Measurements from ENCODE around the gene SREBF1. TPM values are rescaled to one million over a fixed set of nuclear protein-coding genes. Genes with fewer than 3 reads are reported as not detected.

Gene SREBF1
- total and polyA plus RNA-seq, 10 of the 15 experiments (the other 5 are each of a cell fraction or from before 2014, with no cell fraction given) = 1.4 to 84.6 (median 20.4) TPM

GRCh38 chr17:17762744-17763105 is 74.1 kb downstream of the SREBF1 start:
- no peak overlapping the region for H3K4me3 ChIP-seq
- no peak overlapping the region for H2AFZ ChIP-seq (ENCODE audit: control insufficient read depth, low read depth, low read length)
- no peak overlapping the region for H3K27ac ChIP-seq (ENCODE audit: control insufficient read depth, insufficient read depth)
- no TSS peak for BruUV-seq (replicated peaks)
- FAIRE-seq (no peak), ATAC-seq (no peak), DNase-seq (ENCODE audit: low read depth, low spot score) (no peak)
- ChIA-PET POLR2A (interaction anchor here (0.6 kb wide), 1 partner anchor 382 kb away, joined by 6 read pairs; no protein-coding TSS in a partner anchor), RAD21 (ENCODE audit: unreplicated experiment) (interaction anchor here (1.0 kb wide), 1 partner anchor 21 kb away, joined by 3 read pairs; no protein-coding TSS in a partner anchor), CTCF (no interaction called here), SMC1A (ENCODE audit: uncharacterized antibody, unreplicated experiment) (interaction anchor here (1.1 to 1.2 kb wide), 2 partner anchors 79 to 84 kb away, joined by 3 read pairs; no protein-coding TSS in a partner anchor)
- H3K79me2 ChIP-seq (ENCODE audit: control insufficient read depth, insufficient read depth, low read length) = peaks cover 1% of the 10 kb centered on the region; the same call in 1 of the 2 replicates
- peaks cover 0 to 13% of the 10 kb centered on the region in 2 experiments; a peak in 2 of 4 replicates for H3K36me3 ChIP-seq (ENCODE audit: control insufficient read depth in 2 of 2, insufficient read depth in 2 of 2, low read length in 1 of 2)
- intact Hi-C loops (cut with micrococcal nuclease; ENCODE audit: unreplicated experiment) (no loop called here), in situ Hi-C loops (cut with MboI) (no loop called here)
- WGBS (ENCODE audit: insufficient coverage, insufficient replicate concordance, low lambda C conversion rate, missing lambda C conversion rate) = 96% methylated on average over 5 of the region's 5 CpGs
- no peak for TF ChIP-seq IKZF2 (IDR thresholded peaks at IDR 0.05)
- no peak for TF ChIP-seq CBX3 (IDR thresholded peaks at IDR 0.05; ENCODE audit: borderline replicate concordance, low read depth)
- TF ChIP-seq IRF5 (IDR thresholded peaks at IDR 0.05; ENCODE audit: borderline replicate concordance) = no peak
- no peaks in the 10 kb centered on the region for H3K9me3 ChIP-seq (replicated peaks; ENCODE audit: control insufficient read depth, insufficient read depth, low read length)
- peaks cover 21% of the 10 kb centered on the region for H3K4me1 ChIP-seq (ENCODE audit: control insufficient read depth, insufficient read depth, low read length)
- no peaks in the 10 kb centered on the region; the same call in 1 of the 2 replicates for H4K20me1 ChIP-seq (ENCODE audit: control insufficient read depth, insufficient read depth)
- H3K27me3 ChIP-seq (replicated peaks in 1 of 2; ENCODE audit: control insufficient read depth in 2 of 2, insufficient read depth in 2 of 2, low read length in 1 of 2) = no peaks in the 10 kb centered on the region
- H3K4me2 ChIP-seq (ENCODE audit: control insufficient read depth, insufficient read depth) = no peak overlapping the region
- H3K9ac ChIP-seq (ENCODE audit: control insufficient read depth, insufficient read depth, low read length) = no peak overlapping the region

MicroRNA genes within 50 kb of the gene (microRNA counts, 767-probe panel; counts per million panel counts)
- 55.3 counts per million for microRNA hsa-miR-33b-5p

Small RNA genes within 50 kb of the gene (microRNA-seq; reads per million reads assigned to microRNA genes)
- gene MIR33B (985 reads per million, percentile 89 among the genes with 10 or more reads in this experiment), gene MIR6777 (not detected)

Small RNA genes within 50 kb of the gene (small RNA-seq; reads per million reads assigned to genes)
- gene MIR33B (45.1 reads per million, percentile 98 among the genes with 10 or more reads in this experiment), gene MIR6777 (0.51 reads per million, percentile 9 among the genes with 10 or more reads in this experiment)

Other genes starting within 250 kb of the SREBF1 start
- 36.0 and 44.7 TPM in 2 replicates for gene PEMT, start 245.3 kb downstream of the SREBF1 start, total RNA-seq (2014; rRNA removed)
- 9.1 and 9.9 TPM in 2 replicates for gene PEMT, start 245.3 kb downstream of the SREBF1 start, total RNA-seq (2014; rRNA removed; fragmentation: Illumina TruSeq; extraction: Trizol)
- 32.8 and 35.8 TPM in 2 replicates for gene PEMT, start 245.3 kb downstream of the SREBF1 start, total RNA-seq (2021)
- gene PEMT, start 245.3 kb downstream of the SREBF1 start, polyA plus RNA-seq (2011; rRNA removed) = 5.6 and 16.1 TPM in 2 replicates
- 3.8 and 11.2 TPM in 2 replicates for gene PEMT, start 245.3 kb downstream of the SREBF1 start, polyA plus RNA-seq (2014; fragmentation: Illumina TruSeq; extraction: Trizol)
- gene PEMT, start 245.3 kb downstream of the SREBF1 start, polyA plus RNA-seq (2014; fragmentation: Nextera tagmentation; extraction: Ambion mirVana) = 1 to 10 TPM; 2.8 to 6.8 TPM
- 34.7 and 50.8 TPM in 2 replicates for gene PEMT, start 245.3 kb downstream of the SREBF1 start, polyA plus RNA-seq (2014; rRNA removed)
- gene PEMT, start 245.3 kb downstream of the SREBF1 start, polyA plus RNA-seq (2016; fragmentation: Nextera tagmentation; extraction: Ambion mirVana) = 10 to 100 TPM; 36.3 to 38.6 TPM
- gene RAI1, start 155.5 kb downstream of the SREBF1 start, total RNA-seq (2014; rRNA removed) = 7.2 and 7.4 TPM in 2 replicates
- gene RAI1, start 155.5 kb downstream of the SREBF1 start, total RNA-seq (2014; rRNA removed; fragmentation: Illumina TruSeq; extraction: Trizol) = 7.9 and 8.7 TPM in 2 replicates
- gene RAI1, start 155.5 kb downstream of the SREBF1 start, total RNA-seq (2021) = 35.4 and 37.7 TPM in 2 replicates
- 4.0 and 5.4 TPM in 2 replicates for gene RAI1, start 155.5 kb downstream of the SREBF1 start, polyA plus RNA-seq (2011; rRNA removed)
- 2.5 and 5.9 TPM in 2 replicates for gene RAI1, start 155.5 kb downstream of the SREBF1 start, polyA plus RNA-seq (2014; fragmentation: Illumina TruSeq; extraction: Trizol)
- gene RAI1, start 155.5 kb downstream of the SREBF1 start, polyA plus RNA-seq (2014; fragmentation: Nextera tagmentation; extraction: Ambion mirVana) = under 1 TPM; 0.66 to 0.74 TPM
- 19.2 and 25.5 TPM in 2 replicates for gene RAI1, start 155.5 kb downstream of the SREBF1 start, polyA plus RNA-seq (2014; rRNA removed)
- 1 to 10 TPM; 3.1 to 6.0 TPM for gene RAI1, start 155.5 kb downstream of the SREBF1 start, polyA plus RNA-seq (2016; fragmentation: Nextera tagmentation; extraction: Ambion mirVana)
- 6.2 and 7.0 TPM in 2 replicates for gene TOM1L2, start 135.4 kb upstream of the SREBF1 start, total RNA-seq (2014; rRNA removed)
- 5.2 and 6.4 TPM in 2 replicates for gene TOM1L2, start 135.4 kb upstream of the SREBF1 start, total RNA-seq (2014; rRNA removed; fragmentation: Illumina TruSeq; extraction: Trizol)
- 11.7 and 12.5 TPM in 2 replicates for gene TOM1L2, start 135.4 kb upstream of the SREBF1 start, total RNA-seq (2021)
- gene TOM1L2, start 135.4 kb upstream of the SREBF1 start, polyA plus RNA-seq (2011; rRNA removed) = 11.9 and 19.2 TPM in 2 replicates
- 3.8 and 8.5 TPM in 2 replicates for gene TOM1L2, start 135.4 kb upstream of the SREBF1 start, polyA plus RNA-seq (2014; fragmentation: Illumina TruSeq; extraction: Trizol)
- under 1 TPM; 0.19 to 0.42 TPM for gene TOM1L2, start 135.4 kb upstream of the SREBF1 start, polyA plus RNA-seq (2014; fragmentation: Nextera tagmentation; extraction: Ambion mirVana)
- gene TOM1L2, start 135.4 kb upstream of the SREBF1 start, polyA plus RNA-seq (2014; rRNA removed) = 8.4 and 9.3 TPM in 2 replicates
- gene TOM1L2, start 135.4 kb upstream of the SREBF1 start, polyA plus RNA-seq (2016; fragmentation: Nextera tagmentation; extraction: Ambion mirVana) = 10 to 100 TPM in 1 of 2 experiments, 1 to 10 TPM in 1; 7.8 to 11.3 TPM
- gene DRC3, start 135.9 kb upstream of the SREBF1 start, total RNA-seq (2014; rRNA removed) = 0.28 and 0.38 TPM in 2 replicates
- not detected in 2 replicates for gene DRC3, start 135.9 kb upstream of the SREBF1 start, total RNA-seq (2014; rRNA removed; fragmentation: Illumina TruSeq; extraction: Trizol)
- not detected in 2 replicates for gene DRC3, start 135.9 kb upstream of the SREBF1 start, total RNA-seq (2021)
- 0.13 and 0.34 TPM in 2 replicates for gene DRC3, start 135.9 kb upstream of the SREBF1 start, polyA plus RNA-seq (2011; rRNA removed)
- gene DRC3, start 135.9 kb upstream of the SREBF1 start, polyA plus RNA-seq (2014; fragmentation: Illumina TruSeq; extraction: Trizol) = 0.18 TPM in 1 of 2 replicates, not detected in the other
- under 1 TPM; 0.60 to 0.71 TPM for gene DRC3, start 135.9 kb upstream of the SREBF1 start, polyA plus RNA-seq (2014; fragmentation: Nextera tagmentation; extraction: Ambion mirVana)
- not detected in 2 replicates for gene DRC3, start 135.9 kb upstream of the SREBF1 start, polyA plus RNA-seq (2014; rRNA removed)
- 1 to 10 TPM; 1.9 to 2.3 TPM for gene DRC3, start 135.9 kb upstream of the SREBF1 start, polyA plus RNA-seq (2016; fragmentation: Nextera tagmentation; extraction: Ambion mirVana)
- gene ATPAF2, start 202.2 kb upstream of the SREBF1 start, total RNA-seq (2014; rRNA removed) = 21.9 and 26.1 TPM in 2 replicates
- 18.4 and 19.8 TPM in 2 replicates for gene ATPAF2, start 202.2 kb upstream of the SREBF1 start, total RNA-seq (2014; rRNA removed; fragmentation: Illumina TruSeq; extraction: Trizol)
- gene ATPAF2, start 202.2 kb upstream of the SREBF1 start, total RNA-seq (2021) = 27.0 and 33.2 TPM in 2 replicates
- 17.4 and 28.7 TPM in 2 replicates for gene ATPAF2, start 202.2 kb upstream of the SREBF1 start, polyA plus RNA-seq (2011; rRNA removed)
- gene ATPAF2, start 202.2 kb upstream of the SREBF1 start, polyA plus RNA-seq (2014; fragmentation: Illumina TruSeq; extraction: Trizol) = 25.5 and 27.5 TPM in 2 replicates
- gene ATPAF2, start 202.2 kb upstream of the SREBF1 start, polyA plus RNA-seq (2014; fragmentation: Nextera tagmentation; extraction: Ambion mirVana) = 10 to 100 TPM in 1 of 2 experiments, 1 to 10 TPM in 1; 6.5 to 15.3 TPM
- gene ATPAF2, start 202.2 kb upstream of the SREBF1 start, polyA plus RNA-seq (2014; rRNA removed) = 28.0 and 29.4 TPM in 2 replicates
- 10 to 100 TPM; 32.8 to 33.0 TPM for gene ATPAF2, start 202.2 kb upstream of the SREBF1 start, polyA plus RNA-seq (2016; fragmentation: Nextera tagmentation; extraction: Ambion mirVana)
- 4.4 and 4.5 TPM in 2 replicates for gene GID4, start 202.4 kb upstream of the SREBF1 start, total RNA-seq (2014; rRNA removed)
- 3.3 and 3.7 TPM in 2 replicates for gene GID4, start 202.4 kb upstream of the SREBF1 start, total RNA-seq (2014; rRNA removed; fragmentation: Illumina TruSeq; extraction: Trizol)
- 5.7 and 7.3 TPM in 2 replicates for gene GID4, start 202.4 kb upstream of the SREBF1 start, total RNA-seq (2021)
- gene GID4, start 202.4 kb upstream of the SREBF1 start, polyA plus RNA-seq (2011; rRNA removed) = 6.1 and 6.3 TPM in 2 replicates
- 5.5 and 6.1 TPM in 2 replicates for gene GID4, start 202.4 kb upstream of the SREBF1 start, polyA plus RNA-seq (2014; fragmentation: Illumina TruSeq; extraction: Trizol)
- 1 to 10 TPM in 1 of 2 experiments, under 1 TPM in 1; 0.93 to 1.6 TPM for gene GID4, start 202.4 kb upstream of the SREBF1 start, polyA plus RNA-seq (2014; fragmentation: Nextera tagmentation; extraction: Ambion mirVana)
- gene GID4, start 202.4 kb upstream of the SREBF1 start, polyA plus RNA-seq (2014; rRNA removed) = 3.5 and 3.6 TPM in 2 replicates
- 1 to 10 TPM; 3.4 to 3.6 TPM for gene GID4, start 202.4 kb upstream of the SREBF1 start, polyA plus RNA-seq (2016; fragmentation: Nextera tagmentation; extraction: Ambion mirVana)

All from GM12878 (cell line).